ENCODE measurements around the gene RHOC.
"Not testable (repeated sequence)": the region's sequence is repeated elsewhere in the genome, so short reads cannot be mapped to it uniquely, and the experiment has no call there.

The RHOC gene

DNA sequence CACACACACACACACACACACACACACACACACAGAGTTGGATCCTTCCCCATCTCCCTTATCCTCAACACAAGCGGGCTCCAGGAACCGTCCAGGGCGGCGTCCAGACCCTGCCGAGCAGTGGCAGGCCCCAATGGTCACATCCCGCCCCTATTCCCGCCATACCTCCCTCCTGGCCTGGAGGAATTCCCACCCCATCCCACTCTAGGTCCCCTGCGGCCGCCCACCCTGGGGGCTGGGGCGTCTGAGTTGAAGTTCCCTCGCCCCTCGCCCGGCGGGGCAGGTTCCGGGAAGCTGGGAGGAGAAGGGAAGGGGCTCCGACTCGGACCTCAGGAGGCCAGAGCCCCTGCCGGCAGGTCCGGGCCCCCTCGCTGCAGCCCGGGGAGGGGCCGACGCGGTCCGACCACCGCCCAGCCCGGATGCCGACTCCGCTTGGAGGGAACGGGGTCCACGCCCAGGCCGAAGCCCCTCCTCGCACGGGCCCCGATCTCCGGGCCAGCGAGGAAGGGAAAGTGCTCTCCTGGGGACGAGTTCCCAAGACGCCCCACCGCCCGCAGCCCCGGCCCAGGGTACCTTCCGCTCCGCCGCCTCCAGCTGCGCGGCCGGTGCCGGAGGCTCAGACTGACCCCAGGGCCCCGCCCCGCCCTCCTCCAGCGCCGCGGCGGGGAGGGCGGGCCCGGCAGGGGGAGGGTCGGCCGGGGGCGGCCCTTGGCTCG is at the start of gene RHOC:
TSS of gene RHOC (minus strand) at position 623 of the 716 bp plus-strand sequence. CDS start 3,328 bp downstream, outside the sequence.
- in situ Hi-C loops (cut with MboI; ENCODE audit: low pct_unique_long_range_greater_than_20kb, low sequenced_read_pairs): no loop called here
- no peak for DNase-seq

GRCh38 chr1:112754116-112754628 is 47.2 kb upstream of the RHOC start:
- DNase-seq: no peak
- in situ Hi-C loops (cut with MboI; ENCODE audit: low pct_unique_long_range_greater_than_20kb, low sequenced_read_pairs): no loop called here

DNA sequence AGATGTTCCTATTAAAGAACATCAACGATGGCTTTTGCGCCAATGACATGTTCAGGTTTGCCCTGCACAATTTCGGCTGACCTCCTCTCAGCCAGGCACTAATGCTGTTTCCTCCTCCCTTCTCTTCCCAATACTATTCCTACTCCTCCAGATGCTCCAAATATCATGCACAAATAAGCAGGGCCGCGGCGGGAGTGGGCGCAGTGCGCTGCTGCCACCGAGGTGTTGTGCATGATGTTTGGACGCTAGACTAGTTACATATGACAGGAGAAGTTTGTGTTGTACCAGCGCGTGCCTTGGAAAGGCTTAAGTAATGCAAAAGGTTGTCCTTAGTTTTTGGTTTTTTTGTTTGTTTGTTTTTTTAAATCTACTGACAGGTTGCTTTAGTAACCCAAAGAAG is 41.5 kb upstream of the RHOC start:
- in situ Hi-C loops (cut with MboI; ENCODE audit: low pct_unique_long_range_greater_than_20kb, low sequenced_read_pairs): no loop called here
- DNase-seq: no peak

DNA sequence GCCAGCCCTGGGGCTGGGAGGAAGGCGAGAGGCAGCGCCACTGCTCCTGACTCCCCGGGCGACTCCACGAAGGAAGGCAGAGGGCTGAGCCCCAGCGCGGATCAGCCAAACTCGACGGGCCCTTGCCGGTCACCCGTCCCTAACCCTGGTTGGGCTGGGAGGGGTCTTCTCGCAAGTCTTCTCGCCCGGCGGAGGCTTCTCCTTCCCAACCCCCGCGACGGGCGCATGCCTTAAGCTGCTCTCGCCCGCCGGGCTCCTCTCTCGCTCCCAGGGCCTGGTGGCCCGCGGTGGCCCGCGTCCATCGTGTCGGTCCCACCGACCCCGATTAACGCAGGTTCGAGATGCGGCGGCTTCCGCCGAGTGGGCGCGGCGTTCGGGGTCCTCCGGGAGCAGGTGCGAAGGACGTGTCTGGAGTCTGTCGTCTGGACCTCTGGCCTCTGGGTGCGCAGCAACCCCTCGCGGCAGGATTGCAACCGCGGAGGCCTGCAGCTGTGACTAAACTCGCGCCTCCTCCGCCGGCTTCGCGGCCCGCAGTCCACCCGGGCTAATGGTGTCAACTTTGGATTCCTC is 37.2 kb upstream of the RHOC start:
- no peak for DNase-seq
- in situ Hi-C loops (cut with MboI; ENCODE audit: low pct_unique_long_range_greater_than_20kb, low sequenced_read_pairs): no loop called here

- DNase-seq: no peak
- in situ Hi-C loops (cut with MboI; ENCODE audit: low pct_unique_long_range_greater_than_20kb, low sequenced_read_pairs): no loop called here
These were observed 36.5 kb upstream of the RHOC start for GRCh38 chr1:112743174-112744008.

- DNase-seq: no peak
- in situ Hi-C loops (cut with MboI; ENCODE audit: low pct_unique_long_range_greater_than_20kb, low sequenced_read_pairs): loop anchor here (10.0 kb wide), 1 partner anchor 67 kb away; no protein-coding TSS in a partner anchor
These were observed 30.6 kb upstream of the RHOC start for GRCh38 chr1:112737573-112737972.

DNA sequence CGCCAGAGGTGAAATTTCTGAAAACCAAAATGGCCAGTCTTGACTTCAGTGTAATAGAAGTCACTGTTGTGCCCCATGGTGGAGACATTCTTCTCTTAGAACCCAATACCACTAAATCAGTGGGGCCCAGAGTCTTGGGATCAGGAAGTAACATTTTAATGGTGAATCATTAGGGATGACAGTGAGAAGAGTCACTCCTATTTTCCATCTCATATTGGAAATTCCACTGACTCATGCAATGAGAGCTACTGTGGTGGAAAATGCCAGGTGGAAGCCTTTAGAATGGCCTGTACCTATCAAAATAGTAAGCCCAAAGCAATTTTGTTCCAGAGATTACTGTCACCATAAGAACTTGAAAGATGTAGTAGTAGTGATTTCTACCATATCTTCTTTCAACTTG is 28.8 kb upstream of the RHOC start:
- DNase-seq: no peak
- in situ Hi-C loops (cut with MboI; ENCODE audit: low pct_unique_long_range_greater_than_20kb, low sequenced_read_pairs): loop anchor here (10.0 kb wide), 1 partner anchor 69 kb away; no protein-coding TSS in a partner anchor

DNA sequence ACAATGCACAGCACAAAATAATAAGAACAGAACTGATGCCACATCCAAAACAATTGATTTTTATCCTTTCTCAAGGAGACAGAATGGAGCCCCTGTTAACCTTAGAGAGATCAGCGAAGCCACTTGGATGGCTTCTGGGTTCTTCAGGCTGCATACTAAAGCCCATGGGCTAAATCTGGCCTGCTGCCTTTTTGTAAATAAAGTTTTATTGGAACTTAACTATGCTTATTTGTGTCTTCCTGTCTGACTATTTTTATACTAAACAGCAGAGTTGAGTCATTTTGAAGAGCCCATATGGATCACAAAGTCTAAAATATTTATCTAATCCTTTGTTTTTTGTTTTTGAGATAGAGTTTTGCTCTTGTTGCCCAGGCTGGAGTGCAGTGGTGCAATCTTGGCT is 24.5 kb upstream of the RHOC start:
- DNase-seq: no peak
- in situ Hi-C loops (cut with MboI; ENCODE audit: low pct_unique_long_range_greater_than_20kb, low sequenced_read_pairs): loop anchor here (10.0 kb wide), 1 partner anchor 73 kb away; no protein-coding TSS in a partner anchor

- in situ Hi-C loops (cut with MboI; ENCODE audit: low pct_unique_long_range_greater_than_20kb, low sequenced_read_pairs): loop anchor here (10.0 kb wide), 1 partner anchor 75 kb away; no protein-coding TSS in a partner anchor
- no peak for DNase-seq
These were observed 23.0 kb upstream of the RHOC start for GRCh38 chr1:112729909-112730308.

GRCh38 chr1:112729011-112729410 is 22.1 kb upstream of the RHOC start:
- DNase-seq; in situ Hi-C loops (cut with MboI; ENCODE audit: low pct_unique_long_range_greater_than_20kb, low sequenced_read_pairs): not testable (repeated sequence)

- in situ Hi-C loops (cut with MboI; ENCODE audit: low pct_unique_long_range_greater_than_20kb, low sequenced_read_pairs); DNase-seq: not testable (repeated sequence)
These were observed 21.5 kb upstream of the RHOC start for GRCh38 chr1:112728306-112728971.

DNA sequence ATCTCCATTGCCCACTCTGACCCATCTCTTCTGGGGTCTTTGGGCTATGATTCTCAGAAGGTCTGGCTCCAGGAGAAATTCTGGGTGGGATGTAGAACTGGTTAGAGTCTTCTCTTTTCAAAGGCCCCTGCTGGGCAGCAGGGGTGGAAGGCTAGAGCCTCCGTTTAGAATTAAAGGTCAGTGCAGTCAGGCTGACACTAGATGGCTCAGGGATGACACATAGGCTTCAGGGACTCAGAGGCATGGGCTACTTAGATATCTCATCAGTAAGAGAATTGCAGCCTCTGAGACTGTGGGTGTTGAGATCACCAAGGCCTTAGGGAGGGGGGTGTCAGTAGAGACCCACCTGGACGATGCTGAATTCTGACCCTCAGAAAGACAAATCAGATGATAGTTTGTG is 20.8 kb upstream of the RHOC start:
- in situ Hi-C loops (cut with MboI; ENCODE audit: low pct_unique_long_range_greater_than_20kb, low sequenced_read_pairs): no loop called here
- DNase-seq: no peak

GRCh38 chr1:112724240-112724639 is 17.3 kb upstream of the RHOC start:
- in situ Hi-C loops (cut with MboI; ENCODE audit: low pct_unique_long_range_greater_than_20kb, low sequenced_read_pairs): not testable (repeated sequence)

DNA sequence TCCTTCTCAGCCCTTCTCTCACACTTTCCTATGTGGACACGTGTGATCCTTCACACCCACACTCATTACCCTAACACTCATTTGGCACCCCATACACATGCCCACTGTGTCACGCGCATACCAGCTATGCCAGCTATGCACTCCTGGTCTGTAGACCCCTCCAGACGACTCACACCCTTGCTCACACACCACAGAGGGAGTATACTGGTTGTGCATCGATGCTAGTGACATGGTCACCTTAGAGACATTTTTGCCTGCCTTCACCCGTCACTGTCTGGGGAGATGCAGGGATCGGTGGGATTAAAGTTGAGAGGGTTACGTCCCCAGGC is 16.5 kb upstream of the RHOC start:
- DNase-seq: no peak
- in situ Hi-C loops (cut with MboI; ENCODE audit: low pct_unique_long_range_greater_than_20kb, low sequenced_read_pairs): no loop called here

More at GRCh38 chr1:112724240-112724639, 17.3 kb upstream of the RHOC start:
- DNase-seq: not testable (repeated sequence)

GRCh38 chr1:112722601-112723510 is 15.9 kb upstream of the RHOC start:
- in situ Hi-C loops (cut with MboI; ENCODE audit: low pct_unique_long_range_greater_than_20kb, low sequenced_read_pairs): no loop called here
- DNase-seq: peak; percentile 76

DNA sequence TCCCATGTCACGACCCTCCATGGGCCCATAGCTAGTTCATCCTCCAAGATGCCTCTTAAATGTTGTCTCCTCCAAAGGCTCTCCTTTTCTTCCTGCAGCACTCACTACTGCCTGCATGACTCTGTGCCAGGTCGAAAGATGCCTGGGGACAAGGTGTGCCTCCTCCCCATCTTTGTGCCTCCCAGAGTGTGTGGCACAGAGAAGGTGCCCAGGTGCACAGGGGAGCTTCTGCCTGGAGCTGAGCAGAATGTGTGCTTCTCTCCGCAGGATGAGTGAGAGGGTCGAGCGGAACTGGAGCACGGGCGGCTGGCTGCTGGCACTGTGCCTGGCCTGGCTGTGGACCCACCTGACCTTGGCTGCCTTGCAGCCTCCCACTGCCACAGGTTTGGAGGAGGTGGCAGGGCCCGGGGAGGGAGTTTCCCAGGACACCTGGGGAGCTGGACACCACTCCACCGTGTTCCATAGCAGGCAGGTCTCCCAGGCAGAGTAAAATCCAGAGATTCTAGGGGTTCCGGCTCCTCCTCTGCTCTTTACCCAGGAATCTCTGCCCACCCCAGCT is 15.1 kb upstream of the RHOC start:
- DNase-seq: no peak
- in situ Hi-C loops (cut with MboI; ENCODE audit: low pct_unique_long_range_greater_than_20kb, low sequenced_read_pairs): no loop called here

GRCh38 chr1:112721294-112721693 is 14.4 kb upstream of the RHOC start:
- DNase-seq; in situ Hi-C loops (cut with MboI; ENCODE audit: low pct_unique_long_range_greater_than_20kb, low sequenced_read_pairs): not testable (repeated sequence)

DNA sequence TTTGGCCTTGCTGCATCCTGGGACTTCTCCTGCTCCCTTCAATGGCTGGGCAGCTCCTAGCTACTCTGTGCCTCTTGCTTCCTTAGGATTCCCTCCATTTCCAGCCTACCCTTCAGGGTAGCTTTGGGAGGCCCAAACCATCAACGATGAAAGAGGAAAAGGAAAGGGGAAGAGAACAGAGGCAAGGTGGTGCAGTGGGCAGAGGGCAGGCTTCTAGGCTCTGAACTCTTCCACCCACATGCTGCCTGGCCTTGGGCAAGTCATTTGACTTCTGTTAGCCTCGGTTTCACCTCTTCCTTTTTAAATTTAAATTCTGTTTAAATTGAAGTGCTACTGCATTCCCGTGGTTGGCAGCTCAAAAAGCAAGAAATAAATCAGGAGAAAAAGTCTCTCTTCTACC is 13.9 kb upstream of the RHOC start:
- in situ Hi-C loops (cut with MboI; ENCODE audit: low pct_unique_long_range_greater_than_20kb, low sequenced_read_pairs): no loop called here

More for the DNA sequence above, 13.9 kb upstream of the RHOC start:
- DNase-seq: no peak
